WTC11 (cell line): ENCODE results near the gene ACTN1.

Experiments
- CTCF ChIP-seq: fragments of 200-600 bp; IDR thresholded peaks from 2 replicates; pipeline ENCODE4 v1.8.0; 2022; ENCODE audit warnings: antibody characterized with exemption
- E2F1 ChIP-seq: sonication (generic); formaldehyde crosslinking; IDR thresholded peaks from 2 replicates; pipeline ENCODE4 v1.8.0; 2022; ENCODE audit warnings: mild to moderate bottlenecking, missing genetic modification reagents
- E2F4 ChIP-seq: sonication (generic); formaldehyde crosslinking; IDR thresholded peaks from 2 replicates; pipeline ENCODE4 v1.8.1; 2022; ENCODE audit warnings: low read depth, mild to moderate bottlenecking, moderate library complexity, missing genetic modification reagents, borderline replicate concordance
- HMGXB4 ChIP-seq: sonication (generic); formaldehyde crosslinking; IDR thresholded peaks from 2 replicates; pipeline ENCODE4 v1.8.1; 2023; ENCODE audit warnings: mild to moderate bottlenecking, moderate library complexity, missing genetic modification reagents
- MLX ChIP-seq: sonication (generic); formaldehyde crosslinking; IDR thresholded peaks from 2 replicates; pipeline ENCODE4 v1.8.1; 2023; ENCODE audit warnings: mild to moderate bottlenecking, missing genetic modification reagents, moderate library complexity
- NR1H2 ChIP-seq: sonication (generic); formaldehyde crosslinking; IDR thresholded peaks from 2 replicates; pipeline ENCODE4 v1.9.0; 2021; ENCODE audit warnings: mild to moderate bottlenecking, moderate library complexity, missing genetic modification reagents
- NR3C1 ChIP-seq: sonication (generic); formaldehyde crosslinking; conservative IDR thresholded peaks from 2 replicates; pipeline ENCODE4 v1.8.1; 2023; ENCODE audit warnings: low read depth, mild to moderate bottlenecking, missing genetic modification reagents
- RELA ChIP-seq: sonication (generic); formaldehyde crosslinking; IDR thresholded peaks from 2 replicates; pipeline ENCODE4 v1.8.1; 2022; ENCODE audit warnings: missing genetic modification reagents, mild to moderate bottlenecking, borderline replicate concordance
- RORB ChIP-seq: fragments of 250-450 bp; sonication (Bioruptor Pico); IDR thresholded peaks from 2 replicates; pipeline ENCODE4 v1.9.0; 2021; ENCODE audit warnings: mild to moderate bottlenecking
- TEAD1 ChIP-seq: sonication (generic); formaldehyde crosslinking; IDR thresholded peaks from 2 replicates; pipeline ENCODE4 v1.8.0; 2022; ENCODE audit warnings: mild to moderate bottlenecking, missing genetic modification reagents
- USF2 ChIP-seq: sonication (generic); formaldehyde crosslinking; IDR thresholded peaks from 2 replicates; pipeline ENCODE4 v1.8.1; 2023; ENCODE audit warnings: mild to moderate bottlenecking, missing genetic modification reagents, moderate library complexity
- ZNF121 ChIP-seq: sonication (generic); formaldehyde crosslinking; IDR thresholded peaks from 2 replicates; pipeline ENCODE4 v1.8.0; 2023; ENCODE audit warnings: missing genetic modification reagents
- ZNF512 ChIP-seq: sonication (generic); formaldehyde crosslinking; IDR thresholded peaks from 2 replicates; pipeline ENCODE4 v1.8.1; 2022; ENCODE audit warnings: missing genetic modification reagents, borderline replicate concordance

GRCh38 chr14:68948686-68949600 lies 30.2 kb downstream of the ACTN1 start:
- TF ChIP-seq RORB (CRISPR knock-in tag) (no peak), NR3C1 (CRISPR knock-in tag) (no peak), TEAD1 (no peak), RELA (CRISPR knock-in tag) (no peak), USF2 (no peak), NR1H2 (no peak), CTCF (no peak), HMGXB4 (CRISPR knock-in tag) (no peak), E2F4 (CRISPR knock-in tag) (no peak), MLX (CRISPR knock-in tag) (no peak), ZNF121 (CRISPR knock-in tag) (no peak), ZNF512 (CRISPR knock-in tag) (no peak), E2F1 (CRISPR knock-in tag) (no peak)
